Smooth muscle cell (in vitro differentiated cells): Measurements from ENCODE around the gene SLC39A3. TPM values are rescaled to one million over a fixed set of nuclear protein-coding genes. Genes with fewer than 3 reads are reported as not detected.

ENCODE experiments used
- DNase-seq: peaks from one replicate; lab custom pipeline; 2025; ENCODE audit not compliant: unreplicated experiment; lab: John Stamatoyannopoulos, UW
- H2AFZ ChIP-seq: fragments of 200-600 bp; sonication (generic); 2 replicates; pipeline ENCODE4 v1.6.0; 2016; ENCODE audit warnings: antibody characterized with exemption, low read depth, mild to moderate bottlenecking
- H3F3A ChIP-seq: fragments of 200-600 bp; sonication (generic); 2 replicates; pipeline ENCODE4 v1.6.0; 2017; ENCODE audit warnings: antibody characterized with exemption, low read depth
- H3K27ac ChIP-seq: fragments of 200-600 bp; sonication (generic); 2 replicates; pipeline ENCODE4 v1.5.1; 2016; ENCODE audit warnings: low read depth, mild to moderate bottlenecking
- H3K27me3 ChIP-seq: fragments of 200-600 bp; sonication (generic); 2 replicates; pipeline ENCODE4 v1.6.1; 2016; ENCODE audit warnings: low read depth, mild to moderate bottlenecking
- H3K36me3 ChIP-seq: fragments of 200-600 bp; sonication (generic); 2 replicates; pipeline ENCODE4 v1.5.1; 2016; ENCODE audit warnings: low read depth
- H3K4me1 ChIP-seq: fragments of 200-600 bp; sonication (generic); 2 replicates; pipeline ENCODE4 v1.5.1; 2016; ENCODE audit warnings: low read depth
- H3K4me2 ChIP-seq: fragments of 200-600 bp; sonication (generic); 2 replicates; pipeline ENCODE4 v1.6.0; 2016; ENCODE audit warnings: mild to moderate bottlenecking
- H3K4me3 ChIP-seq: fragments of 200-600 bp; sonication (generic); 2 replicates; pipeline ENCODE4 v1.5.1; 2016; ENCODE audit warnings: mild to moderate bottlenecking
- H3K79me2 ChIP-seq: fragments of 200-600 bp; sonication (generic); 2 replicates; pipeline ENCODE4 v1.6.0; 2016; ENCODE audit warnings: low read depth, mild to moderate bottlenecking
- H3K9ac ChIP-seq: fragments of 200-600 bp; sonication (generic); 2 replicates; pipeline ENCODE4 v1.6.0; 2016; ENCODE audit warnings: low read depth
- H3K9me3 ChIP-seq: fragments of 200-600 bp; sonication (generic); replicated peaks from 2 replicates; pipeline ENCODE4 v1.5.1; 2016; ENCODE audit warnings: low read depth
- H4K20me1 ChIP-seq: fragments of 200-600 bp; sonication (generic); 2 replicates; pipeline ENCODE4 v1.6.0; 2016; ENCODE audit warnings: low read depth
- WGBS: methylation state at CpG from one replicate; pipeline ENCODE4 v1.1.7; 2016; ENCODE audit warnings: low lambda C conversion rate; 5-methylcytosine and 5-hydroxymethylcytosine counted together
- polyA plus RNA-seq: library from polyadenylated mRNA; unstranded; fragments of >200 nt; fragmentation: Nextera tagmentation; extraction: Ambion mirVana; gene quantifications from 2 replicates; pipeline ENCODE4 v1.2.1, GENCODE V29; 2016
- total RNA-seq: library from RNA; depleted of rRNA; stranded (reverse); fragments of >200 nt; gene quantifications from 2 replicates; pipeline ENCODE4 v1.2.3, GENCODE V29; 2014
- TF ChIP-seq, protein P1 (sequence below): fragments of 200-600 bp; sonication (generic); IDR thresholded peaks from 2 replicates; pipeline ENCODE4 v1.5.1; 2017; ENCODE audit warnings: borderline replicate concordance, mild to moderate bottlenecking, antibody characterized with exemption; ENCODE audit not compliant: insufficient read depth, poor library complexity, severe bottlenecking

SLC39A3 gene
- total and polyA plus RNA-seq, 2 experiments from 2014 or later = 24.2 to 46.1 TPM

DNA sequence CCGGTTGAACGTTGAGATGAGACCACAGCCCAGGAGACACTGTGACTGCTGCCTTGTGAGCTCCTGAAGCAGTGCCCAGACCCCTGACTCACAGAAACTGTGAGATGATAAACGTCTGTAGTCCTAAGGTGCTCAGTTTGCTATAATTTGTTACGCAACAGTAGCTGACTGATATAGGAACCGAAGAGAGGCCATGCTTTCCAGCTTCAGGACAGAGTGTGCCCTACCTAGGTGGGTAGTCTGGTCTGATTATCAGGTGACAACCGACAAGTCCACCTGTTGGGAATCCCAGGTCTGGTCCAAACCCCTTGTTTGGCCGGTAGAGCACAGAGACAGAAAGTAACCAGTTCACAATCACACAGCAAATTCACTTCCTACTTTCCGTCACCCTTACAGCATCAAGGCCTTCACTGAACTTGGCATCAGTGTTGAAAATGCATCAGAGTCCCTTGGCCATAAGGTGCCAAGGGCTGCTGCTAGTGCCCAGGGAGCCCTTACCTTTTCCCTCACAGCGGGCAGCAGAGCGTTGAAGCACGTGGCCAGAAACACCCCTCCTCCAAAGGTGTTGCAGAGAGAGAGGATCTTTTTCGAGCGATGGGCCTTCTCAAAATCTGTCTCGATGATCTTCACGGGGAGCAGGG is 3.1 kb downstream of the SLC39A3 start:
- Histone ChIP-seq H3K9me3 (no peaks in the 10 kb centered on the region), H3K9ac (no peak overlapping the region), H4K20me1 (no peaks in the 10 kb centered on the region), H3K4me3 (no peak overlapping the region), H2AFZ (no peak overlapping the region), H3K27me3 (no peaks in the 10 kb centered on the region), H3K36me3 (peaks cover 4% of the 10 kb centered on the region), H3K79me2 (no peaks in the 10 kb centered on the region), H3K4me1 (no peaks in the 10 kb centered on the region), H3K4me2 (no peak overlapping the region), H3K27ac (no peak overlapping the region), H3F3A (no peaks in the 10 kb centered on the region)
- DNase-seq = no peak
- TF ChIP-seq, protein P1, sequence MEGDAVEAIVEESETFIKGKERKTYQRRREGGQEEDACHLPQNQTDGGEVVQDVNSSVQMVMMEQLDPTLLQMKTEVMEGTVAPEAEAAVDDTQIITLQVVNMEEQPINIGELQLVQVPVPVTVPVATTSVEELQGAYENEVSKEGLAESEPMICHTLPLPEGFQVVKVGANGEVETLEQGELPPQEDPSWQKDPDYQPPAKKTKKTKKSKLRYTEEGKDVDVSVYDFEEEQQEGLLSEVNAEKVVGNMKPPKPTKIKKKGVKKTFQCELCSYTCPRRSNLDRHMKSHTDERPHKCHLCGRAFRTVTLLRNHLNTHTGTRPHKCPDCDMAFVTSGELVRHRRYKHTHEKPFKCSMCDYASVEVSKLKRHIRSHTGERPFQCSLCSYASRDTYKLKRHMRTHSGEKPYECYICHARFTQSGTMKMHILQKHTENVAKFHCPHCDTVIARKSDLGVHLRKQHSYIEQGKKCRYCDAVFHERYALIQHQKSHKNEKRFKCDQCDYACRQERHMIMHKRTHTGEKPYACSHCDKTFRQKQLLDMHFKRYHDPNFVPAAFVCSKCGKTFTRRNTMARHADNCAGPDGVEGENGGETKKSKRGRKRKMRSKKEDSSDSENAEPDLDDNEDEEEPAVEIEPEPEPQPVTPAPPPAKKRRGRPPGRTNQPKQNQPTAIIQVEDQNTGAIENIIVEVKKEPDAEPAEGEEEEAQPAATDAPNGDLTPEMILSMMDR = no peak
- WGBS = 97% methylated on average over 15 of the region's 15 CpGs

DNA sequence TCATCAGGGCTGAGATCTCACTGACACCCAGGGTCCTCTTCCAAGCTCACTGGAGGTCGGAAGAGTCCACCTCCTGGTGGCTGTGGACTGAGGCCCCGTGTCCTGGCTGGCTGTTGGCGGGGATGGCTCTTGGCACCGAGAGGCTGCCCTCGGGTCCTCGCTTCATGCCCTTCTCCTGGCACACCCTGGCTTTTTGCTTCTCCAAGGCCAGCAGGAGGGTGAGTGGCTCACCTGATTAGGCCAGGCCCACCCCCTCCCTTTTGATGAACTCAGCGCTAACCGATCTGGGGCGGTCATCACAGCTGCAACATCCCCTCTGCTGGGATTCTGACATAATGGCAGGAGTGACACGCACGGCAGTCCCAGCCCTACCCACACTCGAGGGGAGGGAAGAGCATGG is 4.4 kb downstream of the SLC39A3 start:
- no peaks in the 10 kb centered on the region for H3K79me2 ChIP-seq
- no peak overlapping the region for H3K4me3 ChIP-seq

DNA sequence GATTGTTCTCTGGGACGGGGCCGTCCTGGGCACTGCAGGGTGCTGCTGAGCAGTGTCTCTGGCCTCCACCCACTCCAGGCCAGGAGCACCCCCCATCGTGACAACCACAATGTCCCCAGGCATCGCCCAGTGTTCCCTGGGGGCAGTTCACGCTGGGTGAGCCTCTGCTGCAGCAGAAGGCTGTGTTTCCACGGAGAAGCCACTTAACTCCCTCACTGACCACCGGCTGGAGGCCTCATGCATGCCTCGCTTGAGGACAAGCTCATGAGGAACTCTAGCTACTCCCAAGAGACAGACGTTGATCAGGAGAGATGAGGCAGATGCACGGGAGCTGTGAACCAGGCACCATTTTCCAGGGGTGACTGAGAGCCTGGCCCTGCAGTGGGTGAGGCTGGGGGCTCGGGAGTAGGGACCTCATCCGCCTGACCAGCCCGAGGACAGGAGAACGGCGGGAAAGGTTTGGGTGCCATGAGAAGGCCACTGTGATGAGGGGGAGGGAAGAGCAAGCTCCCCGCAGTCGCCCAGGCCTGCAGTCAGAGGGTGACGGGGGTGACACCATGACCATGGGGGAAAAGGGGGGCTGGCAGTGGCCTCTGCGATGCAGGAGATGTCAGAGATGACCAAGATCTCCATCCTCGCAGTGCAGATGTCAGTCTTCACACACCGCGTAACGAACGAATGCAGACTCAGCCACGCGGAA is 5.1 kb downstream of the SLC39A3 start:
- 97% methylated on average over 26 of the region's 26 CpGs for WGBS

More for the DNA sequence above, 4.4 kb downstream of the SLC39A3 start:
- no peak overlapping the region for H2AFZ ChIP-seq
- H3K9me3 ChIP-seq = no peaks in the 10 kb centered on the region
- H3K27ac ChIP-seq = no peak overlapping the region
- no peak overlapping the region for H3K4me2 ChIP-seq
- TF ChIP-seq, protein P1 = no peak
- no peak for DNase-seq
- H3K36me3 ChIP-seq = peaks cover 4% of the 10 kb centered on the region
- H4K20me1 ChIP-seq = no peaks in the 10 kb centered on the region
- no peak overlapping the region for H3K9ac ChIP-seq
- WGBS = over 99% methylated on average over 12 of the region's 12 CpGs
- no peaks in the 10 kb centered on the region for H3K27me3 ChIP-seq
- no peaks in the 10 kb centered on the region for H3K4me1 ChIP-seq
- H3F3A ChIP-seq = no peaks in the 10 kb centered on the region

More for the DNA sequence above, 5.1 kb downstream of the SLC39A3 start:
- DNase-seq = no peak
- H2AFZ ChIP-seq = no peak overlapping the region
- no peak overlapping the region for H3K27ac ChIP-seq
- H3K9me3 ChIP-seq = no peaks in the 10 kb centered on the region
- H3F3A ChIP-seq = no peaks in the 10 kb centered on the region
- no peaks in the 10 kb centered on the region for H4K20me1 ChIP-seq
- H3K9ac ChIP-seq = no peak overlapping the region
- H3K4me2 ChIP-seq = no peak overlapping the region
- no peaks in the 10 kb centered on the region for H3K4me1 ChIP-seq
- TF ChIP-seq, protein P1 = no peak
- no peak overlapping the region for H3K4me3 ChIP-seq
- no peaks in the 10 kb centered on the region for H3K27me3 ChIP-seq
- no peaks in the 10 kb centered on the region for H3K79me2 ChIP-seq
- H3K36me3 ChIP-seq = peaks cover 4% of the 10 kb centered on the region
